ENCODE data around the gene DRICH1.
"Not testable (repeated sequence)": the region's sequence is repeated elsewhere in the genome, so short reads cannot be mapped to it uniquely, and the experiment has no call there.

DRICH1 gene

GRCh38 chr22:23651676-23652075 is 19.6 kb upstream of the DRICH1 start:
- no peak overlapping the region for H3K4me3 ChIP-seq (ENCODE audit: low read depth, low read length)

- no peak overlapping the region for H3K4me3 ChIP-seq (ENCODE audit: low read depth, low read length)
These were observed 17.0 kb upstream of the DRICH1 start for GRCh38 chr22:23649071-23649501.

DNA sequence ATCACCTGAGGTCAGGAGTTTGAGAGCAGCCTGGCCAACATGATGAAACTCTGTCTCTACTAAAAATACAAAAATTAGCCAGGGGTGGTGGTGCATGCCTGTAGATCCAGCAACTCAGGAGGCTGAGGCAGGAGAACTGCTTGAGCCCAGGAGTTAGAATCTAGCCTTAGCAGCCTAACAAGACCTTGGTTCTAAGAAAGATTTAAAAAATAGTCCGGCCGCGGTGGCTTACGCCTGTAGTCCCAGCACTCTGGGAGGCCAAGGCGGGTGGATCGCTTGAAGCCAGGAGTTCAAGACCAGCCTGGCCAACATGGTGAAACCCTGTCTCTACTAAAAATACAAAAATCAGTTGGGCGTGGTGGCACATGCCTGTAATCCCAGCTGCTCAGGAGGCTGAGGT is 14.4 kb upstream of the DRICH1 start:
- not testable (repeated sequence) for H3K4me3 ChIP-seq (ENCODE audit: low read depth, low read length)

DNA sequence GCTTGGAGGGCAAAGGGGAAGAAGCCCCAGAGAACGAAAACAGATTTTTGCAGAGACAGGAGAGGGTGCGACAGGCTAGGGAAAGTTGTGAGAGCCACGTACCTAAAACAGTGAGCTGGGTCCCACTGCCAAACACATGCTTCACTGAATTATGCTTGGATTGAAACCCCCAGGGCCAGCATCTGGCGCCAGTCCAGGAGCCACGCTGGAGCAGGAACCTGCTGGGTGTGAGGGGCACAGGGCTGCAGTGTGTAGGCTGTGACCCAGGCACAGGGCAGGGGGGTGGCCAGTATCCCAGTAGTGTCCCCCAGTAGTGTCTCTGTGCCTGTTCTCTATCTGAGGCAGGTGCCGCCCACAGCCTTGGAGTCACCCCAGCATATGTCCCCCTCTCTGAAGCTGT is 8.1 kb upstream of the DRICH1 start:
- H3K4me3 ChIP-seq (ENCODE audit: low read depth, low read length) = not testable (repeated sequence)

DNA sequence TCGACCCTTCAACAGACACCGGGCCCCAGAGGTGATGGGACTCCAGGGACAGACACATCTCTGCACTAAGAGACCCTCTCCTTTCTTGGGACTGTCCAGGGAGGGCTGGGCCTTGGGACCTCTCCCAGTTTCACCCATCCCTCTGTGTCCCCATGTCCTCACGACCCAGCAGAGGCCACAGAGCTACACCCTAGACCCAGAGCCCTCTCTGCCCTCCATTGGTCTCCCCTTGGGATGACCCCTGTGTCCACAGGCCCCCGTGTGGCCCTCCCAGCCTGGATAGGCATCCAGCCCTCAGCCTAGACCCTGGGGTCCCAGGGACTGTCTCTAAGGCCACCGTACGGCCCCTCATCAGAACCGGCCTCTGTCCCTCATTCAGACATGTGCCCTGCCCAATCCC is 7.5 kb upstream of the DRICH1 start:
- H3K4me3 ChIP-seq (ENCODE audit: low read depth, low read length) = no peak overlapping the region

DNA sequence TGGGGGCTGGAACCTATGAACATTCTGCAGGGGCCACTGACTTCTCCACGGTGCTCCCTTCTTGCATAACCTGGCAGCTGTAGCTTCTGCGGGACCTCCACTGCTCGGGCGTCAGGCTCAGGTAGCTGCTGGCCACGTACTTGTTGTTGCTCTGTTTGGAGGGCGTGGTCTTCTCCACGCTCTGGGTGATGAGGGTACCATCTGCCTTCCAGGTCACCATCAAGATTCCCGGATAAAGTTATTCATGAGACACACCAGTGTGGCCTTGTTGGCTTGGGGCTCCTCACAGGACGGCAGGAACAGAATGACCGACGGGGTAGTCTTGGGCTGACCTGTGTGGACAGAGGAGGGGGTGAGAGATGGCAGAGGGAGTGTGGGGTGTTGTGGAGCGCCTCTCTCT is 6.5 kb upstream of the DRICH1 start:
- no peak overlapping the region for H3K4me3 ChIP-seq (ENCODE audit: low read depth, low read length)

- not testable (repeated sequence) for H3K4me3 ChIP-seq (ENCODE audit: low read depth, low read length)
These were observed 3.2 kb upstream of the DRICH1 start for GRCh38 chr22:23635291-23635690.

- not testable (repeated sequence) for H3K4me3 ChIP-seq (ENCODE audit: low read depth, low read length)
These were observed 3.9 kb downstream of the DRICH1 start for GRCh38 chr22:23628056-23628743.

GRCh38 chr22:23627401-23628055 is 4.6 kb downstream of the DRICH1 start:
- not testable (repeated sequence) for H3K4me3 ChIP-seq (ENCODE audit: low read depth, low read length)

GRCh38 chr22:23626286-23626975 is 5.7 kb downstream of the DRICH1 start:
- H3K4me3 ChIP-seq (ENCODE audit: low read depth, low read length) = no peak overlapping the region

DNA sequence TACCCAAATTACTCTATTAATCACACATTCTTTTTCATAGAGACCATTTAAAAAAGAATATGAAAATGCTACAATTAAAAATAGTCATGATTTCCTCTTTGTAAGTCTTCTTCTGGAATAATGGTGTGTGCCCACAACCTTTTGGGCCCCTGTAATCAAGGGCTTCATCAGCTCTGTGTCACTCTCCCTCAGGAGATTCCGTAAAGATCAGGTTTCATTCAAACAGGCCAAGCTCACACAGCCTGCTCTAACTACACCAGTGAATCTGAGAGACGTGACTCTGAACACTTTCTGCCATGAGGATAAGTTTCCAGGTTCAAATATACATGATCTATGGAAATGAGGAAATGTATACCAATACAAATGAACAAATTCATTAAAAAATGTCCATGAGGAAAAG is 9.5 kb downstream of the DRICH1 start:
- H3K4me3 ChIP-seq (ENCODE audit: low read depth, low read length) = no peak overlapping the region

DNA sequence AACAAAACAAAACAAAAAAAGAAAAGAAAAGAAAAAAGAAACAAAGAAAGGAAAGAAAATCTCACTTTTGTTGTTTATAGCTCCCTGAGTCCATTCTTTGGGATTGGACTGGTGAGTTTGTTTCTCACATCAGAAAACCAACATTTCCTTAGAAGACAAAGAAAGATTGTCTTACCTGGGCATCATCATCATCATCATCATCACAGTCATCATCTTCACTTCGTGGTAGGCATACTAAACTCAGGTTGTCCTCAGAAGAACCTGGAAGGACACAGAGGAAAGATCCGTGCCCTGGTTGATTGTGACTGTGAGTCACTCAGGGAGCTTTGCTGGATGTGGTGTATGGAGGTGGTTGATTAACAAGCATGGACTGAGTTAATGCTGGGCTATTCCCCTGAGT is 10.2 kb downstream of the DRICH1 start:
- H3K4me3 ChIP-seq (ENCODE audit: low read depth, low read length) = not testable (repeated sequence)

DNA sequence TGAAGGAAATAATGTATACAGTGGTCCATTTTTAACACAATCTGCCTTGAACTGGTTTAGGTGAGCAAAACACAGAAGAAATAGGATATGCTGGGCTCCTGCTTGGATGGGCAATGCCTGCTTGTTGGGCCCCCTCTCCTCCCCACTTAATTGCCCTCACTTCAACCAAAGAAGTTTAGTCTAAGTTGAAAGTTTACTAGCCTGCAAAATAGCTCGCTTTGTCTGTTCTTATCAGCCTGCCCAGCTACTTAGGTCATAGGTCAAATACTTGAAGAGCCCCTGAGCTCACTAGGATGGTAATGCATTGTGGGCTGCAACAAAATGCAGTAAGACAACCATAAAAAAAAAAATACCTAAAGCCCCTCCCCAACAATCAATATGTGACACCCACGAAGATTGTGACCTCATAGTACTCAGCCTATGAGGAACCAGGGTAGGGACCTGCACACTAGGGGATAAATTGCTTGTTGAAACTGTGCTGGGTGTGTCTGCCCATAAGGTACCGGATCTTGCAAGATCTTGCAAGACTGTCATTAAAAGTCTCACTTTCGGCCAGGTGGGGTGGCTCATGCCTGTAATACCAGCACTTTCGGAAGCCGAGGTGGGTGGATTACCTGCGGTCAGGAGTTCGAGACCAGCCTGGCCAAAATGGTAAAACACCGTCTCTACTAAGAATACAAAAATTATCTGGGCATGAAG is 10.9 kb downstream of the DRICH1 start:
- H3K4me3 ChIP-seq (ENCODE audit: low read depth, low read length) = no peak overlapping the region

DNA sequence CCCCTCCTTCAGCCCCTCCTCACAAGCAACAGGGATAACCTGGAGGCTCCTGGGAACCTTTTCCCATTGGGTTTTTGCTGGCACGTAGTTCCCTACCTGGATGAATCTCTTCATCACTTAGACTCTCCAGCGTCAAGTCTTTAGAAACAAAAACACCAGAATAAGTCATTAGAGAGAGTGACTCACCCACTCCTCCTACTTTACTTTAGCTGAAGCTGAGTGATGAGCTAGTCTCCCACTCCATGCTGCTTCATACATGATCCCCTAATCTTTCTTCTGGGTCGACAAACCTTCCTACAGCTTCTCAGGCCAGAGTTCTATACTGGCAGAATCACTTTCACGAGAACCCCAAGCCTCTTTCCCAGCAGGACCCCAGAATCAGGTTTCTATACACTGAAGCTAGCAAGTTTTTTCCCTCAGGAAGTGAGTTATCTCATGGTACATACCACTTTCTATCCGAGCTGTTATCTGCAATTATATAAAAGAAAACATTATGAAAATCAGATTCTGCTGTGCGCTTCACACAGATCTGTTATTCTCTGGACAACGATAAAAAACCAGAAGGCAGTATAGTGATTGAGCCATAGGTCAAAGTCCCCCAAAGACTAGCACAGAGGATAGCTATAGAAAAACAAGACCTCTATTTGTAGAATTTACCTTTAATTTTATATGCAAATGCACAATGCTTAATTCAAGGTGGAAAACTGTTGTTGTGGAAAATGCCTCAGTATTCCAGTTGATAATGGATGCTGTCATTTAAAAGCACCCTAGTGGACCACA is 18.7 kb downstream of the DRICH1 start:
- no peak overlapping the region for H3K4me3 ChIP-seq (ENCODE audit: low read depth, low read length)

GRCh38 chr22:23609983-23610781 is 21.9 kb downstream of the DRICH1 start:
- H3K4me3 ChIP-seq (ENCODE audit: low read depth, low read length) = no peak overlapping the region

DNA sequence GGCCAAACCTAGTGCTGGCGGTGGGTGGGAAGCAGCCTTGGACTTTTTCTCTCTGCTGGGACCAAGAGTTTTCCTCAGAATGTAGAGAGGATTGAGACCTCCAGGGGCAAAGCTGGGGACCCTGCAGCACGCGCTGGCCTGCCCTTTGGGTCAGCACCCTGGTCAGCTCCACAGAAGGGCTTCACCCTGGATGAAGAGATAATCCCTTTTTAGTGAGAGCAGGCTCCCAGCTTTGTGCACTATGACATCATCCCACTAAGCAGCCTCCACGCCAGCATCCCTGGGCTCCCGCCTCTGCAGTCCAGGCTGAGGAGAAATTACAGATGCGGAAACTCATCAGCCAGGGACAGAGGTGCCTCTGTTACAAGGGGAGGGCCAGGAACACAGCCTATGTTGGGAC is 23.5 kb downstream of the DRICH1 start:
- no peak overlapping the region for H3K4me3 ChIP-seq (ENCODE audit: low read depth, low read length)

DNA sequence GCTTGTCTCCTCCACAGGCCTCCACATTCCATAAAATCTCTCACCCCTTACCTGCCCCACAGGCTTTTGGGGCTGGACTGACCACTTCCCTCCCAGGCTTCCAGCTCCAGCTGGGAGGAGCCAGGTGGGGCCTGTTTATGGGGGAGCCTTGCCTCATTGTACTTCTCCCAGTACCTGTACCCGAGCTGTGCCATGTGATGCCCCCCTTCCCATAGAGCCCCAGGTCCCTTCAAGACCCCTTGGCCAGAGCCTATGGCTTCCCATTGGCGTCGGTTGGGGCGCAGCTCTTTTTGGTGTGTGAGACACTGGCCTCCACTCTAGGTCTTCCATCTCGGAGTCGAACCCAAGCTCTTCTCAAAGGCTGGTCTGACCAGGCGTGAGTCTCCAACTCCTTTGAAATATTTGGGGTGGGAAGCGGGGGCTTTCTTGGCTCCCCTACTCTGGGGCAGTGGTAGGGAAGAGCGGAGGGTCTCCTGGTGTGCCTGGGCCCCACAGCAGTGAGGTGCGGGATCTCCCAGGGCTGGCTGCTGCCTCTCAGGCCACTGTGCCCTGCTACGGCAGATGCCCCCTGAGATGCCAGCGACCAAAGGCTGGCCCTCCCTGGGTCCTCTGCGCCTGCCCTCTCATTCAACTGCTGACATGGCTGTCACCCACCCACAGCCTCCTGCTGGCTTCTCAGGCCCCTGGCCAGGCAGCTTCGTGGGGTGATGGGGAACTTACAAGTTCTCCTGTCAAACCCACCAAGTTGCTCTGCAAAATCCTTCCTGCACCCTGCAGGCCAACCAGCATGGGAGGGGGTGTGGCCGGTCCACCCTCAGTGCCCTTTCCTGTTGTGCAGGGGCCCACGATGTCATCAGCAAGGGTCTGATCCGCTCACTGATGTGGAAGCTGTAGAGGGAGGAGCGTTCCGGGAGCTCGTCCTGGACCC is 25.7 kb downstream of the DRICH1 start:
- no peak overlapping the region for H3K4me3 ChIP-seq (ENCODE audit: low read depth, low read length)

GRCh38 chr22:23604939-23605712 is 27.0 kb downstream of the DRICH1 start:
- no peak overlapping the region for H3K4me3 ChIP-seq (ENCODE audit: low read depth, low read length)

Data from iPS-11a (cell line).